D721Med (cell line): Measurements from ENCODE around the gene RSKR.
A peak's percentile ranks its signal among the peaks of the same experiment; 100 is the strongest.

Source experiments
- DNase-seq: peaks from one replicate; pipeline ENCODE4 v3.0.0; 2011; ENCODE audit warnings: low spot score; ENCODE audit not compliant: insufficient read length
- FAIRE-seq: peaks from 2 replicates; lab custom pipeline; 2011; peaks lifted over from hg19 to GRCh38; lab: Jason Lieb, UNC
- TF ChIP-seq, protein P1 (sequence below): IDR thresholded peaks from 2 replicates; pipeline ENCODE4 v1.5.1; 2012; ENCODE audit warnings: mild to moderate bottlenecking, control low read depth; ENCODE audit not compliant: insufficient read depth; ENCODE audit errors: missing control alignments

The RSKR gene

GRCh38 chr17:28655160-28655559 lies 41.2 kb upstream of the RSKR start:
- FAIRE-seq (no peak), DNase-seq (no peak)
- TF ChIP-seq, protein P1, sequence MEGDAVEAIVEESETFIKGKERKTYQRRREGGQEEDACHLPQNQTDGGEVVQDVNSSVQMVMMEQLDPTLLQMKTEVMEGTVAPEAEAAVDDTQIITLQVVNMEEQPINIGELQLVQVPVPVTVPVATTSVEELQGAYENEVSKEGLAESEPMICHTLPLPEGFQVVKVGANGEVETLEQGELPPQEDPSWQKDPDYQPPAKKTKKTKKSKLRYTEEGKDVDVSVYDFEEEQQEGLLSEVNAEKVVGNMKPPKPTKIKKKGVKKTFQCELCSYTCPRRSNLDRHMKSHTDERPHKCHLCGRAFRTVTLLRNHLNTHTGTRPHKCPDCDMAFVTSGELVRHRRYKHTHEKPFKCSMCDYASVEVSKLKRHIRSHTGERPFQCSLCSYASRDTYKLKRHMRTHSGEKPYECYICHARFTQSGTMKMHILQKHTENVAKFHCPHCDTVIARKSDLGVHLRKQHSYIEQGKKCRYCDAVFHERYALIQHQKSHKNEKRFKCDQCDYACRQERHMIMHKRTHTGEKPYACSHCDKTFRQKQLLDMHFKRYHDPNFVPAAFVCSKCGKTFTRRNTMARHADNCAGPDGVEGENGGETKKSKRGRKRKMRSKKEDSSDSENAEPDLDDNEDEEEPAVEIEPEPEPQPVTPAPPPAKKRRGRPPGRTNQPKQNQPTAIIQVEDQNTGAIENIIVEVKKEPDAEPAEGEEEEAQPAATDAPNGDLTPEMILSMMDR: no peak

DNA sequence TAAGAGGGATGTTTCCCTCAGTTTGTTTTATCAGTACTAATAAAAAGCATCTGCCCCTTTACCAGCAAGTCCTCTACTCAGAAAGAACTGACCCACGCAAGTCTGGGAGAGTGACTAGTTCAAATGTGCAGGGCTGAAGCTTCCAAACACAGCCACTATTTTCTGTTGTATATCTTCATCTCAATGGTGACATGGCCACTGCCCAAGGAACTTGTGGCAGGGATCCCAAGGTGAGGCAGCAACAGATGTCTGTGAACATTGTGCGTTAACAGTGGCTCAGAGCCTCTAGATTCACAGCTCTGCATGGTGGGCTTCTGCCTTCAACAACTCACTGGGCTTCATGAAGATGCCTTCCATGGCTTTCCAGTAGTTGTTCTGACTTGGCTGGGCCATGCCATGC lies 34.7 kb upstream of the RSKR start:
- TF ChIP-seq, protein P1: no peak
- FAIRE-seq (no peak), DNase-seq (no peak)

DNA sequence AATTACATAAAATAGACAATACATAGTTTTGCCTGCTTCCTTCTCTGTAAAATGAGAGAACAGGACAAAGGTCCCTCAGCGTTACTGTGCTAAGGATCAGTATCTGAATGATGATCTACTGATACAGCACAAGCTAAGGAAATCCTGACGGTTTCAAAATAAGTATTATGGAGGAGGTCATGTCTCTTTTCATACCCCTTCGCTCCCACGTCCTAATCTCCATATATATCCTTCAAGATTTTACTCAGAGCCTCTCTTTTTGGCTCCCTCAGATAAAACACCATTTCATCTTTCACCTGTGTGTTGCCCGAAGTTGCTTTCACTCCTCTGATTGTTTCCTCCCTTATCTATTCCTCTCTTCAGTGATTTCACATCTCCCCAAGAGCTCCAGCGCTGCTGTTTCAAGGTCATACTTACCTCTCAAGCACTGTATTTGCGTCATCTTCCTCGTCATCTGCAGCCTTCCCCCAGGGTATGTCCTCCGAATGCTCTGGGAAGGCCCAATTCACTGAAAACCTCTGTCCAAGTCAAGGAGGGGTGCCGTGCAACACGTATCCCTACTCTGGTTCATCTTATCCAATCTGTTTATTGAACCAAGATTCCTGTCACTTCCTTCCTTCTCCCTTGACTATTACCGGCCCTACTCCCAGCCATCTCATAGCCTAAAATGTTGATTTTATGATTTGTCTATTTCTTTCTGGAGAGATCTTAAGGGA lies 32.2 kb upstream of the RSKR start:
- FAIRE-seq (no peak), DNase-seq (no peak)
- TF ChIP-seq, protein P1: no peak

DNA sequence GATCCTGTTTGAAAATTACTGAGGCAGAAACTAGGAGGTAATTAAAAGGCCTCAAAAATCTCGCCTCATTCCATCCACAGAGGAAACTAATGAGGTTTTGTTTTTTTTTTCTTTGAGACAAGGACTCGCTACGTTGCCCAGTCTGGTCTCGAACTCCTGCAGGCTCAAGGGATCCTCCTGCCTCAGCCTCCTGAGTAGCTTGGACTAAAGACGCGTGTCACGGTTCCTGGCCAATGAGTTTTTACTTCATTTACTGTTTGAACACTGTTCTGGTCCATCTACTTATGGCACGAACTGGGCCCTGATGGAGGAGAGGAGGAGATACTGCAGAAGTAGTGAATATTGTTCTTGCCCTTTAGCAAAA lies 31.6 kb upstream of the RSKR start:
- FAIRE-seq: no peak
- no peak for DNase-seq
- TF ChIP-seq, protein P1: no peak

DNA sequence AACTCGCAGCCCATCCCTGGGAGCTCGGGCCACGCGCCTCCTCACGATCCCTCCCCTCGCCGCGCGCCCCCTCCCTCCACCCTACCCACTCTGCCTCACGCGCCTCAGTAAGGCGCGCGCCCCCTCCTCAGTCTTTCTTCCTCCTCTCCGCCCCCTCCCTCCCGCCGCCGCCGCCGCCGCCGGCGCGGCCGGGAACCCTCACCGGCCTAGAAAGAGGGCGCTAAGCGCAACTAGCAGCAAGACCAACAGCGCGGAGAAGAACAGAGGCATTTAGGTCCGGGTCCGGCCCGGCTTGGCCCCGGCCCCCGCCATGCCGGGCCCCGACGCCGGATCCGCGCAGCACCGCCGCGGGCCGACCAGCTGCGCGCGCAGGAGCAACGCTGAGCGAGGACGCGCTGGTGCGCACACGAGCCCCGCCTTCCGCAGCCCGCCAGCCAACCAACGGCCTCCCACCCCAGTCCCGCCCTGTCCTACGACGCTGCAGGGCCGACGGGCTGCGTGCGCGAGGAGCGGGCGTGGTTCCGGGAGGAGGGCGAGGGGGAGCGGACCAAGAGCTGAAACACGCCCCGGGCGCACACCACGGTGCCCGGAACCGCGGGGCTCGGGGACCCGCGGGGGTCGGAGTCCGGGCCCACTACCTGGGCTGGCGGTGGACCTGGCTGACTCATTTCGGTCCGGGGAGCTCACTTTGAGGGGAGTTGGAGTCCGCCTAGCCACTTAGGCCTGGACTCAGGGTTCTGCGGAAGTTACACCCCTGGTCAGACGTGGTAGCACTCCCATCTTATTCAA lies 31.0 kb upstream of the RSKR start, which contains the start of gene BLTP2:
TSS of gene BLTP2 (minus strand) at position 372 of the 789 bp plus-strand sequence. CDS start at position 270, 102 bp downstream.
- FAIRE-seq: no peak
- TF ChIP-seq, protein P1: no peak
- DNase-seq: peak; percentile 90

GRCh38 chr17:28643983-28644786 lies 30.2 kb upstream of the RSKR start:
- FAIRE-seq: no peak
- TF ChIP-seq, protein P1: peak; percentile 22

More at GRCh38 chr17:28643983-28644786, 30.2 kb upstream of the RSKR start:
- DNase-seq: peak; percentile 40
